ENCODE data around the gene CUX1.

CUX1 gene

GRCh38 chr7:101960985-101961708 lies 143.7 kb downstream of the CUX1 start:
- Histone ChIP-seq H3K36me3 (ENCODE audit: control insufficient read depth, insufficient read depth, low read length, severe bottlenecking) (peaks cover 5% of the 10 kb centered on the region), H3K9ac (ENCODE audit: low read length) (no peak overlapping the region), H3K27me3 (replicated peaks; ENCODE audit: control insufficient read depth, insufficient read depth, low read length) (no peaks in the 10 kb centered on the region), H3K9me3 (ENCODE audit: control insufficient read depth, low read length) (no peaks in the 10 kb centered on the region), H3K4me1 (ENCODE audit: control insufficient read depth, insufficient read depth, low read length) (peaks cover 3% of the 10 kb centered on the region), H3K4me3 (ENCODE audit: low read length) (no peak overlapping the region)
- DNase-seq (ENCODE audit: low read depth): no peak

GRCh38 chr7:101961811-101962210 lies 144.4 kb downstream of the CUX1 start:
- Histone ChIP-seq H3K4me3 (ENCODE audit: low read length) (no peak overlapping the region), H3K36me3 (ENCODE audit: control insufficient read depth, insufficient read depth, low read length, severe bottlenecking) (peaks cover 5% of the 10 kb centered on the region), H3K4me1 (ENCODE audit: control insufficient read depth, insufficient read depth, low read length) (peaks cover 3% of the 10 kb centered on the region), H3K9ac (ENCODE audit: low read length) (no peak overlapping the region), H3K27me3 (replicated peaks; ENCODE audit: control insufficient read depth, insufficient read depth, low read length) (no peaks in the 10 kb centered on the region), H3K9me3 (ENCODE audit: control insufficient read depth, low read length) (no peaks in the 10 kb centered on the region)
- no peak for DNase-seq (ENCODE audit: low read depth)

DNA sequence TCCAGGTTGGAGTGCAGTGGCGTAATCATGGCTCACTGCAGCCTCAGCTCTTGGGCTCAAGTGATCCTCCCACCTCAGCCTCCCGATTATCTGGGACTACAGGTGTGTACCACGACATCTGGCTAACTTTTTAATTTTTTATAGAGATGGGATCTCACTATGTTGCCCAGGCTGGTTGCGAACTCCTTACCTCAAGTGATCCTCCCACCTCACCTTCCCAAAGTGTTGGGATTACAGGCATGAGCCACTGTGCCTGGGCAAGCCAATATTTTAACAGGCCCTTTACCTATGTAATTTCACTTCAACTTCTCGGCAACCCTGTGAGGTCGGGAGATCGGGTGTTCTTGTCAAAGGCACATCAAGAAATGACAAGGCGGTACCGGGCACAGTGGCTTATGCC lies 146.3 kb downstream of the CUX1 start:
- no peak overlapping the region for H3K9ac ChIP-seq (ENCODE audit: low read length)
- H3K9me3 ChIP-seq (ENCODE audit: control insufficient read depth, low read length): no peaks in the 10 kb centered on the region
- H3K36me3 ChIP-seq (ENCODE audit: control insufficient read depth, insufficient read depth, low read length, severe bottlenecking): peaks cover 5% of the 10 kb centered on the region
- no peak overlapping the region for H3K4me3 ChIP-seq (ENCODE audit: low read length)
- peaks cover 3% of the 10 kb centered on the region for H3K4me1 ChIP-seq (ENCODE audit: control insufficient read depth, insufficient read depth, low read length)
- DNase-seq (ENCODE audit: low read depth): no peak
- no peaks in the 10 kb centered on the region for H3K27me3 ChIP-seq (replicated peaks; ENCODE audit: control insufficient read depth, insufficient read depth, low read length)

DNA sequence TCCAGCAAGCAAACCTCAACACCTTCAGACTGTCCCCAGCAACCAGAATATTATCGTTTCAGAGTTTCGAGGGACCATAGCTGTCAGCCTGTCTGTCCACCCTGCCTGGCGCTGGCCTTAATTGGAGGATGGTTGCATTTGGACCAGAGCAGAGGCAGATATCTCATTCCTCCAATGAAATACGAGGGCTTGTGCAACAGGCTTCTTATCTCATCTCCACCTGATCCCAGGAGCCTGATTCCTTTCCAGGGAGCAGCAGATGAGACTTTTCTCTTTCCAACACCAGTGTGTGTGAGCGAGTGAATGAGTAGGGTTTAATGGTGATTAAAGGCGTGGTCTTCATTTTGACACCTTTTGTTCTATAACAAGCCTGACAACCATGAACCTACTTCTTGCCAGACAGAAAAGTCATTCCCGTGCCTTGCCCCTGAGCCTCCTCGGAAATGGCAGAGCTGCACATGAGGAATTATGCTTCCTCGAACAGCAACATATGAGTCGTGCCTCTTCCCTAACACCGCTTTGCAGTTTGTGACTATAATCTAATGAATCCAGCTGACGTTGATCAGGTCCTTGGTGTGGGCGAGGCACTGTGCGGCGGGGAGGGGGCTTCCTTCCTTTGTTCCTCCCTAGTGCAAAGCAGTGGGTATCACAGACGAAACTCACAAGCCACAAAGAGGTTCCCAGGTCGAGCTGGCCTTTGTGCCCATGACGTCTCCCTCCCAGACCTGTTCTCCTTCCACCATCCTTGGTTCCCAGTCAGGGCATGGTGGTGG lies 147.4 kb downstream of the CUX1 start:
- Histone ChIP-seq H3K4me3 (ENCODE audit: low read length) (no peak overlapping the region), H3K9ac (ENCODE audit: low read length) (no peak overlapping the region), H3K27me3 (replicated peaks; ENCODE audit: control insufficient read depth, insufficient read depth, low read length) (no peaks in the 10 kb centered on the region), H3K9me3 (ENCODE audit: control insufficient read depth, low read length) (no peaks in the 10 kb centered on the region), H3K4me1 (ENCODE audit: control insufficient read depth, insufficient read depth, low read length) (peaks cover 3% of the 10 kb centered on the region), H3K36me3 (ENCODE audit: control insufficient read depth, insufficient read depth, low read length, severe bottlenecking) (peaks cover 5% of the 10 kb centered on the region)
- no peak for DNase-seq (ENCODE audit: low read depth)

DNA sequence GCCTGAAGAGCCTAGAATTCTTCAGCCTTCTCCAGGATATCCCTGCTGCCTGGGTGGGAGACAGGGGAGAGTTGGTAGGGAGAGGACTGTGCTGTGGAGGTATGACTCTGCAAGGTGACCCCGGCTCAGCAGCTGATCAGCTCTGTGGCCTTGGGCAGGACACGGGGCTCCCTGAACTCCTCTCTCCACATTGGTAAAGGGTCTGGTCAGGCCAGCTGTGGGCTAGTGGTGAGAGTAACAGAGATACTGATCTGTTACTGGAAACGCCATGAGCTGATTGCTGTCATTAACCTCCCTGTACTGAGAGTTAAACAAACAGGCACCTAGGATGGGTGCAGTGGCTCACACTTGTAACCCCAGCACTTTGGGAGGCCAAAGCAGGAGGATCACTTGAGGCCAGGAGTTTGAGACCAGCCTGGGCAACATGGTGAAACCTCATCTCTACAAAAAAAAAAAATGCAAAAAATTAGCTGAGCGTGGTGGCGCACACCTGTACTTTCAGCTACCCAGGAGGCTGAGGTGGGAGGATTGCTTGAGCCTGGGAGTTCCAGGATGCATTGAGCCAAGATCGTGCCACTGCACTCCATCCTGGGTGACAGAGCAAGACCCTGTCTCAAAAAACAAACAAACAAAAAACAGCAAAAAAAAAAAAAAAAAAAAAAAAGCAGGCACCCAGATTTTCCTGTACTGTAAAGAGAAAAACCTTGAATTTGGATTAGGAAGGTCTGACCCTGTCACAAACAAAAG lies 151.5 kb downstream of the CUX1 start:
- no peak overlapping the region for H3K4me3 ChIP-seq (ENCODE audit: low read length)
- H3K4me1 ChIP-seq (ENCODE audit: control insufficient read depth, insufficient read depth, low read length): no peaks in the 10 kb centered on the region
- H3K27me3 ChIP-seq (replicated peaks; ENCODE audit: control insufficient read depth, insufficient read depth, low read length): no peaks in the 10 kb centered on the region
- H3K36me3 ChIP-seq (ENCODE audit: control insufficient read depth, insufficient read depth, low read length, severe bottlenecking): peaks cover 5% of the 10 kb centered on the region
- H3K9ac ChIP-seq (ENCODE audit: low read length): no peak overlapping the region
- no peaks in the 10 kb centered on the region for H3K9me3 ChIP-seq (ENCODE audit: control insufficient read depth, low read length)
- no peak for DNase-seq (ENCODE audit: low read depth)

GRCh38 chr7:101969997-101970585 lies 152.7 kb downstream of the CUX1 start:
- Histone ChIP-seq H3K27me3 (replicated peaks; ENCODE audit: control insufficient read depth, insufficient read depth, low read length) (no peaks in the 10 kb centered on the region), H3K4me3 (ENCODE audit: low read length) (no peak overlapping the region), H3K4me1 (ENCODE audit: control insufficient read depth, insufficient read depth, low read length) (no peaks in the 10 kb centered on the region), H3K9me3 (ENCODE audit: control insufficient read depth, low read length) (no peaks in the 10 kb centered on the region), H3K9ac (ENCODE audit: low read length) (no peak overlapping the region), H3K36me3 (ENCODE audit: control insufficient read depth, insufficient read depth, low read length, severe bottlenecking) (peaks cover under 1% of the 10 kb centered on the region)
- no peak for DNase-seq (ENCODE audit: low read depth)

DNA sequence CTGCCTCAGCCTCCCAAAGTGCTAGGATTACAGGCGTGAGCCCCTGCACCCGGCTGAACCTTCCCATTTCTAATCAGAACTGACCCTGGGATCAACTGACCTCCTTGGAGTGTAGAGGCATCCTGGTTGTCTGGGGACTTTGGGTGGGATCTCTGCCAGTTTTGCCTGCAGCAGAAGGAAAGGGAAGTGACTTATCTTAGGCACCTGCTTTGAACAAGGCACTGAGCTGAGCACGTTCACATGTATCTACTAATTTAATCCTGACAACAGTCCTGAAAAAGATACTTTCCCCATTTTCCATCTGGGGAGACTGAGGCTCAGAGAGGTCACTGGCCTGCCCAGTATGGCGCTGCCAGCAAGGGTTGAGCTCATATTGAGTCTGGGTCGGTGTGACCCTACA lies 153.4 kb downstream of the CUX1 start:
- H3K27me3 ChIP-seq (replicated peaks; ENCODE audit: control insufficient read depth, insufficient read depth, low read length): no peaks in the 10 kb centered on the region
- DNase-seq (ENCODE audit: low read depth): no peak
- H3K4me3 ChIP-seq (ENCODE audit: low read length): no peak overlapping the region
- H3K4me1 ChIP-seq (ENCODE audit: control insufficient read depth, insufficient read depth, low read length): no peaks in the 10 kb centered on the region
- no peaks in the 10 kb centered on the region for H3K36me3 ChIP-seq (ENCODE audit: control insufficient read depth, insufficient read depth, low read length, severe bottlenecking)
- no peak overlapping the region for H3K9ac ChIP-seq (ENCODE audit: low read length)
- no peaks in the 10 kb centered on the region for H3K9me3 ChIP-seq (ENCODE audit: control insufficient read depth, low read length)

- DNase-seq (ENCODE audit: low read depth): no peak
- no peaks in the 10 kb centered on the region for H3K36me3 ChIP-seq (ENCODE audit: control insufficient read depth, insufficient read depth, low read length, severe bottlenecking)
- H3K27me3 ChIP-seq (replicated peaks; ENCODE audit: control insufficient read depth, insufficient read depth, low read length): no peaks in the 10 kb centered on the region
- H3K4me1 ChIP-seq (ENCODE audit: control insufficient read depth, insufficient read depth, low read length): no peaks in the 10 kb centered on the region
- no peak overlapping the region for H3K9ac ChIP-seq (ENCODE audit: low read length)
- no peak overlapping the region for H3K4me3 ChIP-seq (ENCODE audit: low read length)
- H3K9me3 ChIP-seq (ENCODE audit: control insufficient read depth, low read length): no peaks in the 10 kb centered on the region
Observed at GRCh38 chr7:101971457-101971856, 154.0 kb downstream of the CUX1 start.

GRCh38 chr7:101972627-101973026 lies 155.2 kb downstream of the CUX1 start:
- Histone ChIP-seq H3K9ac (ENCODE audit: low read length) (no peak overlapping the region), H3K36me3 (ENCODE audit: control insufficient read depth, insufficient read depth, low read length, severe bottlenecking) (no peaks in the 10 kb centered on the region), H3K4me3 (ENCODE audit: low read length) (no peak overlapping the region), H3K4me1 (ENCODE audit: control insufficient read depth, insufficient read depth, low read length) (no peaks in the 10 kb centered on the region), H3K9me3 (ENCODE audit: control insufficient read depth, low read length) (no peaks in the 10 kb centered on the region), H3K27me3 (replicated peaks; ENCODE audit: control insufficient read depth, insufficient read depth, low read length) (no peaks in the 10 kb centered on the region)
- DNase-seq (ENCODE audit: low read depth): no peak

GRCh38 chr7:101973130-101973529 lies 155.7 kb downstream of the CUX1 start:
- H3K36me3 ChIP-seq (ENCODE audit: control insufficient read depth, insufficient read depth, low read length, severe bottlenecking): no peaks in the 10 kb centered on the region
- no peaks in the 10 kb centered on the region for H3K27me3 ChIP-seq (replicated peaks; ENCODE audit: control insufficient read depth, insufficient read depth, low read length)

GRCh38 chr7:101974393-101974792 lies 157.0 kb downstream of the CUX1 start:
- Histone ChIP-seq H3K9ac (ENCODE audit: low read length) (no peak overlapping the region), H3K4me1 (ENCODE audit: control insufficient read depth, insufficient read depth, low read length) (no peaks in the 10 kb centered on the region), H3K36me3 (ENCODE audit: control insufficient read depth, insufficient read depth, low read length, severe bottlenecking) (no peaks in the 10 kb centered on the region), H3K4me3 (ENCODE audit: low read length) (no peak overlapping the region), H3K27me3 (replicated peaks; ENCODE audit: control insufficient read depth, insufficient read depth, low read length) (no peaks in the 10 kb centered on the region), H3K9me3 (ENCODE audit: control insufficient read depth, low read length) (no peaks in the 10 kb centered on the region)
- no peak for DNase-seq (ENCODE audit: low read depth)

More at GRCh38 chr7:101973130-101973529, 155.7 kb downstream of the CUX1 start:
- H3K9ac ChIP-seq (ENCODE audit: low read length): no peak overlapping the region
- no peaks in the 10 kb centered on the region for H3K9me3 ChIP-seq (ENCODE audit: control insufficient read depth, low read length)
- H3K4me3 ChIP-seq (ENCODE audit: low read length): no peak overlapping the region
- no peak for DNase-seq (ENCODE audit: low read depth)
- H3K4me1 ChIP-seq (ENCODE audit: control insufficient read depth, insufficient read depth, low read length): no peaks in the 10 kb centered on the region
